HFF-Myc (cell line): ENCODE measurements around the gene MAPK13.
A peak's percentile ranks its signal among the peaks of the same experiment; 100 is the strongest.
"Not testable (repeated sequence)": the region's sequence is repeated elsewhere in the genome, so short reads cannot be mapped to it uniquely, and the experiment has no call there.

Experiments used
- DNase-seq: peaks from one replicate; pipeline ENCODE4 v3.0.0-alpha.2; 2011; ENCODE audit warnings: low read depth; ENCODE audit errors: extremely low read depth
- H3K4me3 ChIP-seq: replicated peaks from 2 replicates; pipeline ENCODE4 v1.5.1; 2011; ENCODE audit warnings: low read depth, mild to moderate bottlenecking, control low read depth, low read length
- CTCF ChIP-seq: IDR thresholded peaks from 2 replicates; pipeline ENCODE4 v1.5.1; 2012; ENCODE audit warnings: mild to moderate bottlenecking, low read depth, low read length, control low read depth; ENCODE audit errors: missing control alignments

The MAPK13 gene

GRCh38 chr6:36129941-36130666, at the start of gene MAPK13:
Gene MAPK13, plus strand, starts transcription at chr6:36130513. Its CDS starts 70 bp downstream, at chr6:36130583.
- no peak for DNase-seq
- no peak within 1 kb of the TSS; the same call in 1 of the 2 replicates for H3K4me3 ChIP-seq

GRCh38 chr6:36082318-36082717, 48.0 kb upstream of the MAPK13 start:
- DNase-seq: no peak
- no peak for TF ChIP-seq CTCF
- H3K4me3 ChIP-seq: no peak overlapping the region

More at GRCh38 chr6:36129941-36130666, at the start of gene MAPK13:
- no peak for TF ChIP-seq CTCF

- TF ChIP-seq CTCF: no peak
- DNase-seq: no peak
- H3K4me3 ChIP-seq: no peak overlapping the region
Measured at GRCh38 chr6:36083446-36083845, 46.9 kb upstream of the MAPK13 start.

- not testable (repeated sequence) for H3K4me3 ChIP-seq, DNase-seq
Measured at GRCh38 chr6:36088204-36088603, 42.1 kb upstream of the MAPK13 start.

- no peak for DNase-seq
- no peak overlapping the region for H3K4me3 ChIP-seq
- no peak for TF ChIP-seq CTCF
Measured at GRCh38 chr6:36089048-36089447, 41.3 kb upstream of the MAPK13 start.

- no peak for DNase-seq
- TF ChIP-seq CTCF: no peak
- no peak overlapping the region for H3K4me3 ChIP-seq
Measured at GRCh38 chr6:36094238-36094637, 36.1 kb upstream of the MAPK13 start.

GRCh38 chr6:36094753-36095496, 35.4 kb upstream of the MAPK13 start:
- no peak overlapping the region for H3K4me3 ChIP-seq
- DNase-seq: peak; percentile 36
- peak; percentile 94 for TF ChIP-seq CTCF
